GM08714 (cell line): ENCODE results near the gene GSTO1.

ENCODE experiments used
- H3K4me3 ChIP-seq: fragments of 200-500 bp; sonication (Bioruptor generic); 2 replicates; pipeline ENCODE4 v1.5.1; 2014; ENCODE audit warnings: mild to moderate bottlenecking, low read length, inconsistent platforms
- ZNF274 ChIP-seq: IDR thresholded peaks from 2 replicates; pipeline ENCODE4 v1.6.1; 2012; ENCODE audit warnings: mild to moderate bottlenecking, low read depth, low read length

Gene GSTO1

DNA sequence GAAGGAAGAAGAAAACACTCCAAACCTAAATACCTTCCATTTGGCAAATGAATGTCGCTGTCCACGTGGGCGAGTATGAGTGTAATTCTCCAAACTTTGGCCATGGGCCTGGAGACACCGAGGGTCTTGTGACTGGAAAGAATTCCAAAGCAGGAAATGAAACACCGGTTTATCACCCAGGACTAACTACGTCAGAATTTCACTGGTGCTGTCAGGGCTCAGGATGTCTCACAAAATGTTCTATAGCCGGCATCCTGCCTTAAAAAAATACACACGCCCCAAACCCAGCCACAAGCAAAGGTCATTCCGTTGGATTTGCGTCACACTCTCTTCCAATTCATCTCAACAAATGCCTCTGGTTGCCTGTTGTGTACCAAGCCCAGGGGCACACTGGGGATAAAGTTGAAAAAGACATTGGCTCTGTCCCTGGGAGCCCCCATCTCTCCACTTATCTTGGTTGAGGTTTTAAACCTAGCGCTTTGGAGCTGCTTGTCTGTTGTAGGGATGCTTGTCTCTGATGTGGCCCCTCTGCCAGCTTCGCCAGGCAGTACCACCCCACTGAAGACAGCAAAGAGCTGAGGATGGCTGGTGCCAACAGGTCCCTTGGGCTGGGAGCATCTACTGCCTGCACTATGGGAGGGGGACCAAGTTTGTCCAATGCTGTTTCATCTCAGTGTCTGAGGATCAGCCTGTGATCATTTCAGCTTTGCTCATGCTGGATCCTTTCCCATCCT lies 45.5 kb downstream of the GSTO1 start:
- no peak overlapping the region for H3K4me3 ChIP-seq
- no peak for TF ChIP-seq ZNF274

DNA sequence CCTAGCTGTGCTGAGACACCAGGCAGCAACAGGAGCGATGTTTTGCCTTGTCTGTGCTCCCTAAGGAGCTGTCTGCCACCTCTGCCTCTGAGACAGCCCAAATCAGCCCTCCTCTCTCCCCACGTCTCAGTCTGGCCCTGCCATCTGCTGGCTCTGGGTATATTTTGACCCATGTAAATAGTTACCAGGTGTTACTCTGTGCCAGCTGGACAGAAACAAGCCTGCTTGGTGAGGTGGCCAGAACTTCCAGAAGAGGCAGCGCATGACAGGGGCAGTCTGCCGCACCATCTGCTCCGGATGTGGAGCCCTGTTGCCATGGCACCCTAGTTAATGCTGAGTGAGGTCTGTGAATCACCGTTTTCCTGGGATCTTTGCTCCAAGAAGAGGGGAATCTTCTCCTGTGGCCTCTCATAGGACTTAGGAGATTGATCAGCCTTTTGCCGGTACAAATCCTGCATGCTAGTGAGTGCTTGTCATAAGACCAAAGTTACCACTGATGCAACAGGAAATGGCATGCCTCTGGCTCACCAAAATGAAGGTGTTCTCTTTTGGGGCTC lies 46.1 kb downstream of the GSTO1 start:
- no peak for TF ChIP-seq ZNF274
- no peak overlapping the region for H3K4me3 ChIP-seq

DNA sequence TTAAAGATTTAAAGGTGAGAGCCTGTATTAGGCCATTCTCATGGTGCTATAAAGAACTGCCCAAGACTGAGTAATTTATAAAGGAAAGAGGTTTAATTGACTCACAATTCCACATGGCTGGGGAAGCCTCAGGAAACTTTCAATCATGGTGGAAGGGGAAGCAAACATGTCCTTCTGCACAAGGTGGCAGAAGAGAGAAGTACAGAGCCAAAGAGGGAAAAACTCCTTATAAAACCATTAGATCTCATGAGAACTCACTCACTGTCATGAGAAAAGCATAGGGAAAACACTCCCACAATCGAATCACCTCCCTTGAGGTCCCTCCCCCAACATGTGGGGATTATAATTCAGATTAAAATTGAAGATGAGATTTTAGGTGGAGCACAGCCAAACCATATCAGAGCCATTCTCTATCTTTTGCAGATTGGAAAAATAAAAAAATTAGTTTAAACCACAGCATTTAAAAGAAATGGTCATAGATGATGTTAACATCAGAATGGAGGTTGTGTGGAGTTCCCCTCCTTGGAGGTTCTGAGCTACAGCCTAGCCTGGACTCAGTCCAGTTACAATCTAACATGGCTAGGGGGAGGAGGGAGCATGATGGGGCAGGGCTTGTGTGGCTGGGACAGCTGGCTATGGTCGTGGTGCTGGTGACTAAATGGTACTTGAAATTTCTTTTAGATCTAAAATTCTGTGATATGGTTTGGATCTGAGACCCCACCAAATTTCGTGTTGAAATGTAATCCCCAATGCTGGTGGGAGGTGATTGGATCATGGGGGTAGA lies 47.4 kb downstream of the GSTO1 start:
- TF ChIP-seq ZNF274, result no peak
- no peak overlapping the region for H3K4me3 ChIP-seq

DNA sequence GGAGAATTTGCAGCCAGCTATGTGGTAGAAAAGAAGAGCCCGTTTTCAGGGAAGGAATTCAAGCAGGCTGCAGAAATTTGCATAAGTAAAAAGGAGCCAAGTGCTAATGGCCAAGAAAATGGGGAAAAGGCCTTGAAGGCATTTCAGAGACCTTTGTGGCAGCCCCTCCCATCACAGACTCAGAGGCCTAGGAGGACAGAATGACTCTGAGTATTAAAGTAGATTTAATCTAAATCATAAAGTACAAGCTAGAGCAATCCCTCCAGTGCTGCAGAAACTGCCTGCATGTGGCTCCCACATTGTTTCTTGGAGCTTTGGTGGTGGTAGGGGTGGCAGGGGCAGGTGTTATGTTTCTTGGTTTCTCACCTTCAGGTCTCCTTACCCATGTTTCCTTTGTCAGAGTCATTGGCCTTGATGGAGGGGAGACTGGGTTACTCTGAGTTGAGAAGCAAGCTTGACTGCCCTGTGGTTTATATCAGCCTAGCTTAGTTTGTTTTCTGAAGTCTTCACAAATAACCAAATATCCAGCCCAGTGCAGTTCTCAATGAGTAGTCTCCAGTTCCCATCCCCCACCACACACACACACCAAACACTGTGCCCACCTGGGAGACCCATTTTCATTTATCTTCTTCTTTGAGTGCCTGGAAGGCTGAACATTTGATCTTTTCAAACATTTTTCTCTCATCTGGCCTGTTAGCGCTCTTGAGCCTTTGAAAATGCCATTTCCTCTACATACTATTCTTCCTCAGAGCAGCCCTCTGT lies 49.1 kb downstream of the GSTO1 start:
- no peak overlapping the region for H3K4me3 ChIP-seq
- TF ChIP-seq ZNF274, result no peak

DNA sequence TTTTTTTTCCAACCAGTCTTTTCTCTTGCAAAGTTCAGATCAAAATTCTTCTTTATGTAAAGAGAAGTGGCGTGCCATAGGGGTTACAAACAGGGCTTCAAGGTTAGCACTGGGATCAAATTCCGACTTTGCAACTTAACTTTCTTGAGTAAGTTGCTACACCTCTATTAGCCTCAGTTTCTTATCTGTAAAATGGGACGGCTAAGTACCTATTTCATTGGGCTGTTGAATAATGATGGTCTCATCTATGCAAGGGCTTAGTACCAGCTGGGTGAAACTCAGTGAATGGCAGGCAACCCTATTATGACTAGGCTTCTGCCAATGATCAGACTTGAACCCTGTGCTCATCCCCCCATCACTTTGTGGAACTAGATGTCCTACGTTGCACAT lies 49.7 kb downstream of the GSTO1 start:
- H3K4me3 ChIP-seq, result no peak overlapping the region
- no peak for TF ChIP-seq ZNF274

DNA sequence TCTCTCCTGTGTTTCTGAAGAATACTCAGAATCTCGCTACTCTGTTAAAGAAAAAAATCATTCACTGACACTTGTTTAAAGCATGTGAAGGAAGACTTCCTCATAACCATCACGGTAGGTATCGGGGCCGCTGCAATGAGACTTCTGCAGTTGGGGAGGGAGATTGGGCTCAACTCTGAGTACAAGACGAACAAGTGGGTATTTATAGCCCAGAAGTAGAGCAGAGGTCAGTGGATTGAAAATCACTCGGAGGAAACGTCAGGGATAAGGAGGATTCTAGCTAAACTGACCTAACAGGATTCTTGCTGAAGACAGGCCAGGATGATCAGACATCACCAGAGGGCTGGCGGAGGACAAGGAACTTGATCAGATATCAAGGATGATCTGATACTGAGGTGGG lies 50.2 kb downstream of the GSTO1 start:
- H3K4me3 ChIP-seq, result no peak overlapping the region
- no peak for TF ChIP-seq ZNF274

DNA sequence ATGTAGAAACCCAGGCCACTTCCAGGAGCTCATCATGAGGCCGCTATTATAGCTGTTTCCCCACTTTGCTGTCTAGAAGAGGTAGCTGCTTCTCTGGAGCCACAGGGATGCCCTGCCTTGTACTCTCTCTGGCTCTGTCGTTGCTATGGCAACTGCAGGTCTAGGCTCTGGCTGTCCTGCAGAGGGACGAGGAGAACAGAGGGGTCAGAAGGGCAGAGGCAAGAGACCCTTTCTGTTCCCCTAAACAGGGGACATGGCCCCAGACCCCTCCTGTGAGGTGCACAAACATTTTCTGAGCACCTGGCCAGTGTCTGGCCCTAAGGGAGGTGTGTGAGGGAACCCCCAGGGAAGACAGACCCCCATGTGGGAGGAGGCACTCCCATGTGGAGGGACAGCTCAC lies 52.2 kb downstream of the GSTO1 start:
- H3K4me3 ChIP-seq, result no peak overlapping the region
- TF ChIP-seq ZNF274, result no peak

DNA sequence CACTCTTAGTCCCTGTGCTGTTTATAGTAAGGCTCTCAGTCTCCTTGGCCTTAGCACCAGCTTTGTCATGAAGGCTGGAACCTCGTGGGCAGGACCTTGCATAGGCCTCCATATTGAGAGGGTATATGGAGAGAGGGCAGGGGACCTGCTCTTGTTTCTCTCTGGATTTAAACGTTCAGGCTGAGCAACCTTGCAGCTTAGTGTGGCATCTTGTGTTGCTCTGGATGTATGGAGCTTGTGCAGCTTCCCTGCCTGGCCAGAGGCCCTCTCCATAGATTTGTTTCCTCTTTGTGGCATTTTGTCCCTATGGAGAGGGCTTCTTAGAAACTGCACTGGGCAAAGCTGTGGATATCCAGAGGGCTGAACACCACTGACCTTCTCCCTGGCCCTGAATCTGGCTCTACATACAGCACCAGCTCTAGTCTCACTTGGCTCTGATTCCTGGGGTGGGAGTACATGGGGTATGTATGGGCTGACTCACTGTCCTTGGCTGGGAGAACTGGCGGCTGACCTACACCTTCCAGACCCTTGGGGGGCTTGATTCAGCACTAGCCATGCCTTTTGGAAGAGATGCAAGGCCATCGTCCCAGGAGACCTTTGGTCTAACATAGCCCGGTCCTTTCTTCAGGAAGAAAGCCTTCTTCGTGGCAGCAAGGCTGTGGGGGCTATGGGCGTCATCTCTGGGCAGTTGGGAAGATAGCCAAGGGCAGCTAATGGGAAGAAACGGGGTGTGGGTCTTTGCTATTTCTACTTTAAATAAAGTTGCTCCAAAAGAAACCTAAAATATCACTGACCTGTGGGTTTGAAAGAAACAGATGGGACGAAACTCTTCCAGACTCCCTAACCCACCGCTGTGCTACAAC lies 53.1 kb downstream of the GSTO1 start:
- TF ChIP-seq ZNF274, result no peak
- no peak overlapping the region; the same call in 1 of the 2 replicates for H3K4me3 ChIP-seq

DNA sequence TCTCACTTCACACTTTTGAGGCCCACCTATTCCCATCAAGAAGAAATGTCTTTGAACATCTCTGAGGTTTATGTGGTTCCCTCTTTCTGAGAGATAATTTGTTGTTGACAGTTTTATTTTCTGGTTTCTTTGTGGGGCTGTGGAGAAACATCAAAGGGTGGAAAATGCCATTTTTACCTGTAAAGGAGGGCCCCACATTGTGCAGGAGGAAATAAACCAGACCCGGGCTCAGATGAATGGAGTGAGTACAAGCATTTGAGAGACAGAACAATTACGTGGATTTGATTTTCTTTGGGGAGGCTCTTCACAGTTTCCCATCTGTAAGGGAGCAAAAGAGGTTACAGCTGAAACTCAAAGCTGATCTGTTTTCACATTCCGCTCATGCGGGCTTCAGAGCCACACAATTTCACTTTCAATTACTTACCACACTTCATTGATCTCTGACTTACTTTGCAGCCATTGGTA lies 53.8 kb downstream of the GSTO1 start:
- H3K4me3 ChIP-seq, result no peak overlapping the region; the same call in 1 of the 2 replicates
- TF ChIP-seq ZNF274, result no peak

DNA sequence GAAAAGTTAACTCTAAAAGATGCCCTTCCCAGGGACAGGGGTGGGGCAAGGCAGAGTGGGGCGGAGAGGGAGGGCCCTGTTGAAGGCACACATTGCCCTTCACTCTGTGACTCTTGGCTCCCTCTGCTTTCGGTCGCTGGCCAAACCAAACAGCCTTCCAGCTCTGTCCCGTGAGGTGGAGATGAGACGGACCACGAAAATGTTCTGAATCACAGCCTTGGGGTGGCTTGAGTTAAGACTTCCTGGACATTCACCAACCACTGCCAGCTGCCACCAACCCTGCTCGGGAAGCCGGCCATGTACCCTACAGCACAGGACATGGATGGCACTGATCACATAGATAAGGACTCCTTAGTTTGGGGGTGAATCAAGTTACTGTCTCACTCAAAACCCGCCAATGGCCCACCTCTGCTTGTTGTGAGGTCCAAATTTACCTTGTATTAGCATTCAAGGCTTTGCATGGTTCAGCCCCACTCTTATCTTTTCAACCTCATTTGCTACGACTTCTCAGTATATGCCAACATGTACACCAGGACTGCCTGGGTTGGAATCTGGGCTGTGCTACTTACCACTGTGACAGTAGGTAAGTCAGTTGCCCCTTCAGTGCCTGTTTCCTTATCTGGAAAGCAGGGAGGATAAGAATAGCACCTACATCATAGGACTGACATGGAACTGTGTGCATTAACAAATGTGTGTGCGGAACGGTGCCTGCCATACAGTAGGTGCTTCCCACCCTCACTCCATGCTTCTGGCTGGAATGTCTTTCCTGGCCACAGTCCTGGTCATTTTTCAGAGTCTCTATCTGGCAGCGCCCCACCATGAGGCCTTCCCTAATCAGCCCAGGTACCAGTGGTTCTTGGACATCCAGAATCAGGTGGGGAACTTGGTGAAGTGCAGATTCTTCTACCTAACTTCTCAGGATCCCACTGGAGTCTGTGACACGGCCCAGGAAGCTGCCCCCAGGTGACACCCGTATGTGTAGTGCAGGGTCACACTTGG lies 55.6 kb downstream of the GSTO1 start:
- no peak overlapping the region for H3K4me3 ChIP-seq
- no peak for TF ChIP-seq ZNF274

DNA sequence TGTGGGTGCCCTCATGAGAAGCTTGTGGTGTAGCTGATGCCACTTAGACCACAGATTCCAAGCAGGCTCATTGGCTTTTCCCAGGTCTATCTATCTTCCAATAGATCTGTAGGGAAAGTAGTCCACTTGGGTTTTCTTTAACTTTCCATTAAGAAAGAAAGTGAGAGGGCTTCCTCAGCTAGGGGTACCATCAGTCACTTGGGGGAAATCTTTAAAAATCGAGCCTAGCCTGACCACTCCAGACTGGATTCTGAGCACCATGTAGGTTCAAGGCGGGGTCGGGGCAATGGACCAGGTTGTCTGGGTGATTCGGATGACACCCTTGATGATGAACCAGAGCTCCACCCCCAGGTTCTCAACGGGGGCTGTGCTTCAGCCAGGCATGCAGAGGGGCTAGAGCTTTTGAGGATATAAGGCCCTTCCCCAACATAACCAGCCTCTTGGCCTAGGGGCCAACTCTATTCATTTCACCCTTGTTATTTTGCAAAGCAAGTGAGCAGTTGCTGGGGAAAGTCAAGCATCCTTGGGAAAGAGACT lies 56.6 kb downstream of the GSTO1 start:
- H3K4me3 ChIP-seq, result no peak overlapping the region
- no peak for TF ChIP-seq ZNF274
